Panc1 (cell line): ENCODE data around the gene BRCA1.

Experiments
- CTCF ChIP-seq: fragments of 450-650 bp; IDR thresholded peaks from 2 replicates; pipeline ENCODE4 v1.5.1; 2017; ENCODE audit warnings: mild to moderate bottlenecking
- POLR2AphosphoS5 ChIP-seq: IDR thresholded peaks from 2 replicates; pipeline ENCODE4 v1.6.1; 2012; ENCODE audit warnings: mild to moderate bottlenecking, low read depth, low read length, moderate library complexity
- TF ChIP-seq, protein P1 (sequence below), 2 experiments: IDR thresholded peaks; 2 replicates each; pipeline ENCODE4 v1.6.1; 2011 to 2012; ENCODE audit warnings: low read depth in 2 of 2, control low read depth in 1 of 2, low read length in 1 of 2, mild to moderate bottlenecking in 1 of 2, moderate library complexity in 1 of 2; ENCODE audit not compliant: insufficient read depth in 1 of 2

GRCh38 chr17:43146649-43147048 is 21.5 kb upstream of the BRCA1 start:
- TF ChIP-seq, protein P1, sequence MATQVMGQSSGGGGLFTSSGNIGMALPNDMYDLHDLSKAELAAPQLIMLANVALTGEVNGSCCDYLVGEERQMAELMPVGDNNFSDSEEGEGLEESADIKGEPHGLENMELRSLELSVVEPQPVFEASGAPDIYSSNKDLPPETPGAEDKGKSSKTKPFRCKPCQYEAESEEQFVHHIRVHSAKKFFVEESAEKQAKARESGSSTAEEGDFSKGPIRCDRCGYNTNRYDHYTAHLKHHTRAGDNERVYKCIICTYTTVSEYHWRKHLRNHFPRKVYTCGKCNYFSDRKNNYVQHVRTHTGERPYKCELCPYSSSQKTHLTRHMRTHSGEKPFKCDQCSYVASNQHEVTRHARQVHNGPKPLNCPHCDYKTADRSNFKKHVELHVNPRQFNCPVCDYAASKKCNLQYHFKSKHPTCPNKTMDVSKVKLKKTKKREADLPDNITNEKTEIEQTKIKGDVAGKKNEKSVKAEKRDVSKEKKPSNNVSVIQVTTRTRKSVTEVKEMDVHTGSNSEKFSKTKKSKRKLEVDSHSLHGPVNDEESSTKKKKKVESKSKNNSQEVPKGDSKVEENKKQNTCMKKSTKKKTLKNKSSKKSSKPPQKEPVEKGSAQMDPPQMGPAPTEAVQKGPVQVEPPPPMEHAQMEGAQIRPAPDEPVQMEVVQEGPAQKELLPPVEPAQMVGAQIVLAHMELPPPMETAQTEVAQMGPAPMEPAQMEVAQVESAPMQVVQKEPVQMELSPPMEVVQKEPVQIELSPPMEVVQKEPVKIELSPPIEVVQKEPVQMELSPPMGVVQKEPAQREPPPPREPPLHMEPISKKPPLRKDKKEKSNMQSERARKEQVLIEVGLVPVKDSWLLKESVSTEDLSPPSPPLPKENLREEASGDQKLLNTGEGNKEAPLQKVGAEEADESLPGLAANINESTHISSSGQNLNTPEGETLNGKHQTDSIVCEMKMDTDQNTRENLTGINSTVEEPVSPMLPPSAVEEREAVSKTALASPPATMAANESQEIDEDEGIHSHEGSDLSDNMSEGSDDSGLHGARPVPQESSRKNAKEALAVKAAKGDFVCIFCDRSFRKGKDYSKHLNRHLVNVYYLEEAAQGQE (IDR thresholded peaks at IDR 0.05; ENCODE audit: insufficient read depth in 1 of 2, low read depth in 2 of 2, low read length in 1 of 2) = no peak
- no peak for TF ChIP-seq CTCF
- no peak for TF ChIP-seq POLR2AphosphoS5
